GM19035 (cell line): Measurements from ENCODE around the gene SLC9A1.

Source experiments
- ATAC-seq: cut with Tn5 transposase; IDR thresholded peaks from one replicate; pipeline ENCODE4 v1.9.1; 2021; ENCODE audit not compliant: unreplicated experiment

Gene SLC9A1

GRCh38 chr1:27108588-27108987 is 46.3 kb downstream of the SLC9A1 start:
- ATAC-seq, result no peak

GRCh38 chr1:27106561-27107323 is 48.2 kb downstream of the SLC9A1 start:
- ATAC-seq, result no peak

DNA sequence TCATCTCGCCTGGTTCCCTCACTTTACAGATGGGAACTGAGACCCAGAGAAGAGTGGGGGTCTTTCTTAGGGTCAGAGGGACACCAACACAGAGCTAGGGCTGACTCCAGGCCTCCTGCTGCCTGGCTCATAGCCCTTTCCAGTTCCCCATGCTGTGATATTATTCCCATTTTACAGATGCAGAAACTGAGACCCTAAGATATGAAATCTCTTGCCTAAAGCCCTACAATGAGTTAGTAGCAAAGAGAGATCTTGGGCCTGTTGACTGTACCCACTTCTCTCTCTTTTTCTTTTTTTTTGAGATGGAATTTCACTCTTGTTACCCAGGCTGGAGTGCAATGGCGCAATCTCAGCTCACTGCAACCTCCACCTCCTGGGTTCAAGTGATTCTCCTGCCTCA is 49.9 kb downstream of the SLC9A1 start:
- ATAC-seq, result no peak

- ATAC-seq, result no peak
These were observed 51.4 kb downstream of the SLC9A1 start for GRCh38 chr1:27103498-27103897.

GRCh38 chr1:27102707-27103468 is 52.0 kb downstream of the SLC9A1 start:
- no peak for ATAC-seq

- no peak for ATAC-seq
These were observed 52.7 kb downstream of the SLC9A1 start for GRCh38 chr1:27102134-27102706.

GRCh38 chr1:27101696-27102095 is 53.2 kb downstream of the SLC9A1 start:
- no peak for ATAC-seq

- ATAC-seq, result no peak
These were observed 53.9 kb downstream of the SLC9A1 start for GRCh38 chr1:27101054-27101491.

- no peak for ATAC-seq
These were observed 54.4 kb downstream of the SLC9A1 start for GRCh38 chr1:27100335-27101053.

- no peak for ATAC-seq
These were observed 55.2 kb downstream of the SLC9A1 start for GRCh38 chr1:27099587-27100334.

DNA sequence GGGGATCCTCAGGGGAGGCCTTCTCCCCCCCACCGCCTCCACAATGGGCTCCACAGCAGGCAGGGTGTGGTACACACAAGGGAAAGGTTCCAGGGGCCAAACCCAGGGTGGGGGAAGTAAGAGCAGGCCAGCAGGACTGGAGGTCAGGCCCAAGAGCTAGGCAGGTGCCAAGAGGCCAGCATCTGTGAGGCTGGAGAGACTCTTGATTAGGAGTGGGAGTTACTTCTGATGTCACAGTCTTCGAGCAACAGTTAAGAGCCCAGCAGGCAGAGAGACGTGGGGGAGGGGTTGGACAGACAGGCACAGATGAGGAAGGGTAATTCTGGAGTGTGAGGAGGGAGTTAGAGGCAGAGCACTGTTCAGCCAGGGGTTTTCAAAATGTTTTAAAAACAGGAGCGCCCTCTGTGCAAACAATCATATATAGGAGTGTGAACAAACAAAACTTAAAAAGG is 55.8 kb downstream of the SLC9A1 start:
- ATAC-seq, result no peak

DNA sequence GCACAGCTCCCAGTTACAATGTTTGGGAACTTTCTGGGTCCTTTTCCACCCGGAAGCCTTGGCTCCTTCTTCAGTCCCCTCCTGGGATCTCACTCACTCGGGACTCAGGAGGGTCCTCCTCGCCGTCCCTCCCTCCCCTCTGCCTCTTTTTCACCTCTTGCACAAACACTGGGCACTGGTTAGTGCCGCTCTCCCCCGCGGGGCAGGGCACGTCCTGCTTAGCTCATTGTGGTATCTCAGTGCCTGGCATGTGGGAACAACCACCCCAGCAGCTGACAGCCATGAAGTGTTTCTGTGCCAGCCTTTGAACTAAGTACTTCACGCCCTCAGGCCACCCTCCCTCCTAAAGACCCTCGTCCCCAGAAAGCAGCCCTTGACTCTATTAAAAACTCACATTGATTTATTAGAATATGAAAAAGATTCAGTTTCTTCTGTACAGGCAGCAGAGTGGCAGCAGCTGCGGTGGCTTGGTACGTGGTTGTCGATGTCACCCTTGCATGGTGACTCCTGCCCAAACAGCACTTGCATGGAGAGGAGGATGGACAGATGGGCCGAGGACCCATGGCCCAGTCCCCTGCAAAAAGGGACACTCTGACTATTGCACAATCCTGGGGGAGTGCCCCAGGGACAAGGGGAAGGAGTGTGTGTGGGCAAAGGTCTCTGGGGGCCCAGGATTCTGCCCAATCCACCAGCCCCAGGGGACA is 56.3 kb downstream of the SLC9A1 start:
- ATAC-seq, result no peak

DNA sequence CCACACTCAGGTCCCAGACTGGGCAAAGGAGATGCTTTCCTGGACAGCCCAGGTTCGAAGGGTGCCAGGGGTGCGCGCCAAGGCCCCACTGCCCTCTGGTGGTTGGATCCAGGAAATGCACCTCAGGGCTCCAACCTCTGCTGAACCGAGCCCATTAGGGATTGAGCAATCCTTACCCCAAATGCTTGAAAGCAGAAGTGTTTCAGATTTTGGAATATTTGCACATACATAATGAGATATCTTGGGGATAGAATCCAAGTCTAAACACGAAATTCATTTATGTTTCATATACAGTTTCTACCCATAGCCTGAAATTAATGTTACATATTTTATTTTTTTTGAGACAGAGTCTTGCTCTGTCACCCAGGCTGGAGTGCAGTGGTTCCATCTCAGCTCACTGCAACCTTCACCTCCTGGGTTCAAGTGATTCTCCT is 57.4 kb downstream of the SLC9A1 start:
- no peak for ATAC-seq

DNA sequence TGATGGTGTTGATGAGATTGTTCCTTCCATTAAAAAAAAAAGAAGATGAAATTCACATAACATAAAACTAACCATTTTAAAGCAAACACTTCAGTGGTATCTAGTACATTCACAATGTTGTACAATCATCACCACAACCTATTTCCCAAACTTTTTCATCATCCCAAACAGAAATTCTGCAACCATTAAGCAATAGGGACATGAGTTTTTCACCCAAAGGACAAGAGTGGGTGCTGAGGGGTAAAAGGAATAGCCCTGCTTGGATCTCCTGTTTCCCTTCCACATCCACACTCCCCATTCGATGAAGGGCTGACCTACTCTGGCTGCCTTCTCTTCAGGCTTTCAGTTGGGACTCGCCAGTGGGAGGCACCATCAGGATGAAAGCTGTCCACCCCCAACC is 59.3 kb downstream of the SLC9A1 start:
- ATAC-seq, result no peak

DNA sequence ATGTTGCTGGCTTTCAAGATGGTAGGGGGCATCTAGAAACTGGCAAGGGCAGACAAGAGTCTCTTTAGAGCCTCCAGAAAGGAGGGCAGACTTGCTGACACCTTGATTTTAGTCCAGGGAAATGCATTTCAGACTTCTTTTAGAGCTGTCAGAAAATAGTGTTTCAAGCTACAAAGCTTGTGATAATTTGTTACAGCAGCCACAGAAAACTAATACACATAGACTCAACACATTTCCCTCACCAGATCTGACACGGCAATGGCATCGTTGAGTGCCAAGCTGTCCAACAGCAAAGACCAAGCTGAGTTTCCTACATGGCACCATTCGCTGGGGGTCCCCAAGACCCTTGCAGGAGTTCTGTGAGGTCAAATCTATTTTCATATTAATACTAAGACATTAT is 62.0 kb downstream of the SLC9A1 start:
- ATAC-seq, result no peak

- no peak for ATAC-seq
These were observed 64.0 kb downstream of the SLC9A1 start for GRCh38 chr1:27090911-27091310.

DNA sequence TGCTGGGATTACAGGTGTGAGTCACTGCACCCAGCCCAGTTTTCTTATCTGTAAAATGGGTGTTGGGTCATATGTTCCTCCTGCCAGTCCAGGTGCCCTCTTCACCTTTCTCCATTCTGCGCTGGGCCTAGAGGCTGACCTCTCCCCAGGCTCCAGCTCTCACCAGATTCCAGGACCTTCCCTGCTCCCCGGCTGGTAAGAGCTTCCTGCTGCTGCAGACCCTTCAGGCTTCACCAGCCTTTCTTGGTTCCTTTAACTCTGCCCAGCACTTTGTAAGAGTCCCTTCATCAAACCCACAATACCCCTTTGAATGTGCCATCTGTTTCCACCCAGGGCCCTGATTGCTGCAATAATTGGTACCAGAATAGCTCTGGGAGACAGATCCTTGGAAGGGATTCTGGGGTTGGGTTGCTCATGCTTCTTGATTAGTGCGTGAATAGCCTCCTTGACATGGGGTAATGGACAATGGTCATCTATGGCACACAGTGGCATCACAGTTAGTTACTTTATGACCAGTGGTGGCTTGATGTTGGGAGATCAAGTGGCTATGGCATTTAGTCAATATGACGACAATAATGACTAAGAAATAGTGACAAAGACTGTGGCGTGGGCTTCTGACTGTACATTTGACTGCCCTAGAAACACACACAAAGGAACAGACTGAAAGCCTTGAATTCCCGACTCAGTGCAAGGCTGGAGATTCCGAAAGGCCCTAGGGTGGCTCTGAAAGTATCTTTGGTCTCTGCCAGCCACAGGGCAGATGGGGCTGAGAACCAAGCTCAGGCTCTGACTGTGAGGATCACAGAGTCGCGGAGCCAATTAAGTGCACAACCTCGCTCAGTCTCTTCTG is 67.3 kb downstream of the SLC9A1 start:
- ATAC-seq, result no peak

- no peak for ATAC-seq
These were observed 68.3 kb downstream of the SLC9A1 start for GRCh38 chr1:27086628-27087027.

DNA sequence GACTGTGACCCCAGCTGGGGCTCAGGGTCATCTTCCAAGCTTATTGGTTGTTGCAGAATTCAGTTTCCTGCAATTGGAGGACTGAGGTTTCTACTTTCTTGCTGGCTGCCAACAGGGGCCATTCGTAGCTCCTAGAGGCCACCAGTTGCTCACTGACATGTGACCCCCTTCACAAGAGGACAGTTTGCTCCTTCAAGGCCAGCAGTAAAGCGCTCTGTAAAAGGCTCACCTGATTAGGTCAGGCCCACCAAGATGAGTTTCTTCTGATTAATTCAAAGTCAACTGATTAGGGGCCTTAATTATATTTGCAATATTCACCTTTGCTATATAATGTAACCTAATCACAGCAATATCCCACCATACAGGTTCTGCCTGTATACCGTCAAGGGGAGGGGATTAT is 68.9 kb downstream of the SLC9A1 start:
- no peak for ATAC-seq
